Measurements from ENCODE around the gene HLA-F.

HLA-F gene

DNA sequence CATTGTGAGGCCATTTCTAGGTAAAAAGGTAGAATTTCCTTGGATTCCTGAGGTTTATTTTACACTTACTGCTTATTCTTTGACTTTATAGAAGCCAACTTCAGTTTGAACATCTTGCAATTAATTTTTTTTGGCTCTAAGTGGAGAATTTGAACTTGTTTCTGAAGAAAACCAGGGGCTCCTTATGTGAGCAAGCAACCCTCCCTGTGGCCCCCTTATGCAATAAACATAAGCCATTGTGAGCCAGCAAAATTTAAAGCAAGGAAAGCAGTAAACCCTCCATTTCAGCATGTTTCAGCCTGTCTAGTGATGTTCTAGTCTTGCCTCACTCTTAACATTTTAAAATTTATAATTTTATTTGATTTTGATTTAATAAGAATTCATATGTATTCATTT is 5.6 kb downstream of the HLA-F start:
- TF ChIP-seq GATA1 (IDR thresholded peaks at IDR 0.05; ENCODE audit: low read depth, low read length): no peak
- no peak for TF ChIP-seq POLR2A (IDR thresholded peaks at IDR 0.05; ENCODE audit: low read length)
- no peak for DNase-seq

- no peak for TF ChIP-seq POLR2A (IDR thresholded peaks at IDR 0.05; ENCODE audit: low read length)
- no peak for TF ChIP-seq GATA1 (IDR thresholded peaks at IDR 0.05; ENCODE audit: low read depth, low read length)
- no peak for DNase-seq
Measured at GRCh38 chr6:29729774-29730328, 6.6 kb downstream of the HLA-F start.

- TF ChIP-seq GATA1 (IDR thresholded peaks at IDR 0.05; ENCODE audit: low read depth, low read length) (no peak), POLR2A (IDR thresholded peaks at IDR 0.05; ENCODE audit: low read length) (no peak)
- no peak for DNase-seq
Measured at GRCh38 chr6:29730575-29731126, 7.4 kb downstream of the HLA-F start.

DNA sequence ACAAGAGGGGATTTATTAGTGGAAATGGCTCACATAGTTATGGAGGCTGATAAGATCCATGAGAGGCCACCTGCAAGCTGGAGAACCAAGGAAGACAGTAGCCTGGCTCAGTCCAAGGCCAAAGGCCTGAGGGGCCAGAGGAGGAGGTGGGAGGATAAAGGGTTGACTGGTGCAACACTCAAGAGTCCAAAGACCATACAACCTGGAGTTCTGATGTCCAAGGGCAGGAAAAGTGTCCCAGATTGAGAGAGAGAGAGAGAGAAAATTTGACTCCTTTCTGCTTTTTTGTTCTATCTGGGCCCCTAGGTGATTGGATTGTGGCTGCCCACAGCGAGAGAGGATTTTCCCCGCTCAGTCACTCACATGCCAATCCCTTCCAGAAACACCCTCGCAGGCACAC is 8.0 kb downstream of the HLA-F start:
- no peak for DNase-seq
- TF ChIP-seq POLR2A (IDR thresholded peaks at IDR 0.05; ENCODE audit: low read length) (no peak), GATA1 (IDR thresholded peaks at IDR 0.05; ENCODE audit: low read depth, low read length) (no peak)

GRCh38 chr6:29733057-29733456 is 9.8 kb downstream of the HLA-F start:
- no peak for TF ChIP-seq POLR2A (IDR thresholded peaks at IDR 0.05; ENCODE audit: low read length)
- no peak for TF ChIP-seq GATA1 (IDR thresholded peaks at IDR 0.05; ENCODE audit: low read depth, low read length)
- DNase-seq: no peak

DNA sequence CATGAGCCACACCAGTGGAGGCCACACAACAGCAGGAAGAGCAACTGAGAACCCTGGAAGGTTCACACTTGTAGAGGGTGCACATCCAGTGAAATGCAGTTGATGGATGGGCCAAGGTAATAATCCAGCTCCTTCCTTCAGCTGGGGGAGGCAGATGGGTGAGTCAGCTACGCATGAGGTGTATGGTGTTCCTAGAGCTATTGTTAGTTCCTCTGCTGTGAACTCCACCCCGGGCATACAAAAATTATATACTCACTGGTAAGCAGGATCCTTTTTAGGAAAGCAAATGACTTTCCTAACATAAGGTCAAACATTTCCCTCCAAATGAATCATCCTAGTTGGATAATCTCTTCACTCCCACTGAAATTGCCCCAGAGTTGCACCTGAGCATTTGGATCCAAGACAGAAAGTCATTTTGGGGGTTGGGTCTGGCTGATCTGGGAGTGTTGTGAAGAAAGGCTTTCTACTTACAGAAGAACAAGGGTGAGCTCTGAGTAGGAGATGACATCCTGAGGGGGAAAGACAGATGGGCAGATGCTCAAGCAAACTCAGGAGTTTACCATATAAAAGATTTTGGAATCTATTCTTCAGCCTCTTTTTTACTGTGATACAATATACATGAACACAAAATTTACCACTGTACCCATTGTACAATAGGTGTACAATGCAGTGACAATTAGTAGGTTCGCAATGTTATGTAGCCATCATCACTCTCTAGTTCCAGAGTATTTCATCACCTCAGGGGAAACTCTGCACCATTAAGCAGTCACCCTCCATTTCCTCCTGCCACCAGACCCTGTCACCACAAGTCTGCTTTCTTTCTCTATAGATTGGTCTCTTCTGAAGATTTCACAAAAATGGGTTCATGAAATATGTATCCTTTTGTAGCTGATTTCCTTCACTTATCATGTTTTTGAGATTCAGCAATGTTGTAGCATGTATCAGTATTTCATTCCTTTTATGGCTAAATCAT is 11.1 kb downstream of the HLA-F start:
- TF ChIP-seq POLR2A (IDR thresholded peaks at IDR 0.05; ENCODE audit: low read length) (no peak), GATA1 (IDR thresholded peaks at IDR 0.05; ENCODE audit: low read depth, low read length) (no peak)
- no peak for DNase-seq

- no peak for TF ChIP-seq POLR2A (IDR thresholded peaks at IDR 0.05; ENCODE audit: low read length)
- TF ChIP-seq GATA1 (IDR thresholded peaks at IDR 0.05; ENCODE audit: low read depth, low read length): no peak
- no peak for DNase-seq
Measured at GRCh38 chr6:29736563-29736962, 13.3 kb downstream of the HLA-F start.

GRCh38 chr6:29737707-29738630 is 14.7 kb downstream of the HLA-F start:
- TF ChIP-seq GATA1 (IDR thresholded peaks at IDR 0.05; ENCODE audit: low read depth, low read length) (no peak), POLR2A (IDR thresholded peaks at IDR 0.05; ENCODE audit: low read length) (no peak)
- DNase-seq: peak; percentile 64 to 86

- no peak for DNase-seq
- no peak for TF ChIP-seq GATA1 (IDR thresholded peaks at IDR 0.05; ENCODE audit: low read depth, low read length)
- TF ChIP-seq POLR2A (IDR thresholded peaks at IDR 0.05; ENCODE audit: low read length): no peak
Measured at GRCh38 chr6:29739136-29739881, 16.1 kb downstream of the HLA-F start.

- TF ChIP-seq GATA1 (IDR thresholded peaks at IDR 0.05; ENCODE audit: low read depth, low read length): no peak
- no peak for DNase-seq
Measured at GRCh38 chr6:29739882-29740261, 16.6 kb downstream of the HLA-F start.

GRCh38 chr6:29741592-29741991 is 18.4 kb downstream of the HLA-F start:
- no peak for TF ChIP-seq GATA1 (IDR thresholded peaks at IDR 0.05; ENCODE audit: low read depth, low read length)
- no peak for TF ChIP-seq POLR2A (IDR thresholded peaks at IDR 0.05; ENCODE audit: low read length)
- no peak for DNase-seq

DNA sequence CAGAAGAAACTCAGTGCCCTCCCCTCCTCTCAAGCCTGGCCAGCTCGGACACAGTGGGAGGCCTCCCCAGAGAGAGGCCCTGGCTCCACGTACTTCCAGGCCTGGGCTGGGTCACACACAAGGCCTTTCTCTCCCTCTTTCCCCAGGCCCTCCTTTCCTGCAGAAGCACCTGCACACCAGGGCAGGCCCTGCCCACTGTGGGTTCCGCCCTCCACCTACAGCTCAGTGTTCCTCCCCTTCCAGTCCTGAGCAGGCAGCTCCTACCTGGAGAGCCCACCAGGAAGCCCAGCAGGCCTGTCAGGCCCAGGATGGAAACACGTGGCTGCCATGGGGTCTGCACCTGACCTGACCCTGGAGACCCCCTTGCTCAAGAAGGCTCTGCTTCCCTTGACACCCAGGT is 18.9 kb downstream of the HLA-F start:
- DNase-seq: no peak
- TF ChIP-seq POLR2A (IDR thresholded peaks at IDR 0.05; ENCODE audit: low read length) (no peak), GATA1 (IDR thresholded peaks at IDR 0.05; ENCODE audit: low read depth, low read length) (no peak)

DNA sequence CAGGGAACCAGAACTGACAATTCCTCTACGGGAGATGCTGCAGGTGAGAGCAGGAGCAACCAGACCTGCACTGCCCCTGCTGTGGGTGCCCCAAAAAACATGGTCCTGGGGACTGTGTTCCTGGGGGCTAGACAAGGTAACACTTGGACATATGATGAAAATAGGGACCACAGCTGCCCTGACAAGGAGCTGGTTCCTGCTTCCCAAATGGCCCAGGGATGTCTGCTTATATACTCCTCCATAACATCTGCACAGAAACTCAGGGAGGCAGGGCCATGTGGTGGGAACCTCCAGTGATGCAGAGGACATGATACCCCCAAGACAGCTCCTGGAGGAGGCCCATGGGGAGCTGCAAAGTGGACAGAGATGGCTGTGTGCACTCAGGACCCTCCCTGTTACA is 19.8 kb downstream of the HLA-F start:
- no peak for TF ChIP-seq GATA1 (IDR thresholded peaks at IDR 0.05; ENCODE audit: low read depth, low read length)
- TF ChIP-seq POLR2A (IDR thresholded peaks at IDR 0.05; ENCODE audit: low read length): no peak
- DNase-seq: no peak

Data from erythroblast (primary cell).